Right cardiac atrium (tissue), 5 donors: ENCODE results near the gene PSMA7. TPM values are rescaled to one million over a fixed set of nuclear protein-coding genes. Genes with fewer than 3 reads are reported as not detected.

Source experiments
- ATAC-seq, 2 donors: fragments of 200-7000 bp; cut with Tn5 transposase; one replicate each; pipeline versions ENCODE4 v1.8.0 to v1.9.1; 2020; ENCODE audit warnings: moderate library complexity in 2 of 2, mild to moderate bottlenecking in 1 of 2
- DNase-seq, 3 donors: peaks; one replicate each; pipeline ENCODE4 v3.0.0-alpha.2; 2020
- H3K27ac ChIP-seq: one replicate; pipeline ENCODE4 v1.5.1; 2013; ENCODE audit warnings: mild to moderate bottlenecking, low read length, control low read depth, moderate library complexity
- H3K27me3 ChIP-seq: one replicate; pipeline ENCODE4 v1.6.1; 2013; ENCODE audit not compliant: control insufficient read depth, insufficient read depth
- H3K4me1 ChIP-seq: one replicate; pipeline ENCODE4 v1.6.1; 2013; ENCODE audit warnings: low read length; ENCODE audit not compliant: control insufficient read depth, insufficient read depth
- H3K4me3 ChIP-seq: one replicate; pipeline ENCODE4 v1.5.1; 2013; ENCODE audit warnings: low read length, control low read depth
- H3K9me3 ChIP-seq: one replicate; pipeline ENCODE4 v1.6.1; 2013; ENCODE audit warnings: low read length; ENCODE audit not compliant: control insufficient read depth
- WGBS: extraction: QIAGEN DNeasy Blood & Tissue Kit; methylation state at CpG from one replicate; pipeline ENCODE4 v1.1.7; 2013; 5-methylcytosine and 5-hydroxymethylcytosine counted together
- intact Hi-C, 4 donors: fragments of 100-400 bp; cut with DNase I; formaldehyde crosslinking; loops; one replicate each; pipeline versions ENCODE4 v1.11.0 to v1.14.0; 2022 to 2023
- polyA plus RNA-seq: library from polyadenylated mRNA; stranded (reverse); fragments of 200-250 nt; gene quantifications from one replicate; pipeline ENCODE4 v1.2.3, GENCODE V29; 2013
- total RNA-seq, 4 donors: library from RNA; stranded (reverse); fragmentation: NEBNext Ultra II Directional; extraction: Animal tissue kit (Norgen Biotek cat#: 25700); gene quantifications; one replicate each; pipeline ENCODE4 v1.2.1, GENCODE V29; 2021
- donor health status: healthy with polysubstance abuse.
- donor health status: DM: no; HTN: yes; CAD: no.
- donor health status: DM: no; HTN: no; CAD: no.
- donor health status: DM: no; HTN: yes; CAD: no; lungs with severe emphysema.
- donor health status: DM: yes; HTN: yes; CAD: no.

PSMA7 gene
- total and polyA plus RNA-seq, 5 donors: 178 to 244 (median 214) TPM

DNA sequence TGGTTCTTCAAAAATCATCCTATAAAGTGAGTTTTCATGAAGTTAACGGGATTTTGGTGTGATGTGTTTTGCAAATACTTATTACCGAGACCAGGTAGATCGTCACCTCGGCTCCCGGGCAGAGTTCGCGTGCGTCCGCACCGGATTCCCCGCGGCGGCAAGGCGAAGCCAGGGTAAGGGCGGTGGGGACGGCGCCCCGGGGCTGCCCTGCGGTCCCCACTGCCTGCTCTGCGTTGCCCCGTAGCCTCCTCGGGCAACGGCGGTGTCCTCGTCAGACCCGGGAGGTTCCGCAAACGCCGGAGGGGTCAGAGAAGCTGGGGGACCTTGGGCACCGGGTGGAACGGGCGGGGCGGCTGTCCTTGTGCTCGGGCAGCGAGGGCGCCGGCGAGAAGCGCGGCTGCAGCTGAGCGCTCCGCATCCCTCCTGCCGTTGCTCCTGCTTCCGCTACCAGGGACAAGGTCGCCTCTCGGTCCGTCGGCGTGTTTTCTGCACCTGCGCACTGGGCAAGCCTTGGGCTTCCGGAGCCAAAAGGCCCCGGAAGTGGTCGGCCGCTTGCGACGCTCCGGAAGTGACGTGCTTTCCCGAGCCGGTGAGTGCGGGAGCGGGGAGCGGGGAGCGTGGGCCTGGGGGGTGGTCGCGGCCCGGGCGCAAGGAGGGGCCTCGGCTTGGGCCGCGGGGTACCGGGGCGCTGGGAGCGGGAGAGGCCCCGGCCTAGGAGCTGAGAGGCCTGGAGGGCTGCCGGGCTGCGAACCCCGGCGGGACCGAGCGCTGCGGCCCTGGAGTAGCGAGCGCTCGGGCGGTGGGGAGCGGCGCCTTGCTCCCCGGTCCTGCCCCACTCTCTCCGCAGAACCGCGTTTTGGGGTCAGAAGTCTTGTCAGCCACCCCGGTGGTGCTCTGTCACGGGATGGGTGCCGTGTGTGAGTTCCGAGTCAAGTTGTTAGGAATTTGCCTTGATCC lies 39.6 kb upstream of the PSMA7 start, which contains the start of gene MTG2:
MTG2 (plus strand) TSS at position 560 of the 957 bp plus-strand sequence. CDS start 10,393 bp downstream, outside the sequence.
- intact Hi-C loops: loop anchor here in 3 of 4 donors (10.0 kb wide), 3 partner anchors 102 to 202 kb away; partner anchors contain the start of gene RPS21 (in 1 of the 3)
- Histone ChIP-seq H3K4me3 (peak within 1 kb of the TSS; percentile 96), H3K27me3 (no peaks in the 10 kb centered on the region), H3K9me3 (no peaks in the 10 kb centered on the region), H3K27ac (peak within 1 kb of the TSS; percentile 90), H3K4me1 (peaks cover 8% of the 10 kb centered on the region)
- ATAC-seq (peak; percentile 98), DNase-seq (peak; percentile 96 to 98 (median 97))
- under 1% methylated on average over 96 of the region's 96 CpGs for WGBS

DNA sequence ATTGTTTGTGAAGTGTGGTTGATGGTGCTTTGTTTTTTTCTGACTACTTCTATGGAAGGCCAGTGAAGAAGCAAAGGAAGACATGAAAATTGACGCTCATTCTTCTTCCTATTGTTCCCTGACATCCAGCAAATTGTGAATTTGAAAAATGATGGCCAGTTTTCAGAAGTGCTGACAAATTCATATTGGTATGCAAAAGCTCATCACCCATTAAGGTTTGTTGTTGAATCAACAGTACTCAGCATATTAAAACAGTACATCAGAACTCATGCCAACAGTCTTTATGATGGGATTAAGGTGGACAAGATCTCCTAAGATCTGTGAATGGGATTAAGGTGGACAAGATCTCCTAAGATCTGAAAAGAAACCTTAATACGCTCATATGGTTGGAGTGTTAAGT lies 38.6 kb upstream of the PSMA7 start:
- H3K4me1 ChIP-seq: peaks cover 8% of the 10 kb centered on the region
- H3K4me3 ChIP-seq: peak overlapping the region; percentile 96
- intact Hi-C loops: loop anchor here in 3 of 4 donors (10.0 kb wide), 3 partner anchors 103 to 203 kb away; partner anchors contain the start of gene RPS21 (in 1 of the 3)
- no peaks in the 10 kb centered on the region for H3K9me3 ChIP-seq
- DNase-seq (no peak), ATAC-seq (no peak)
- 88% methylated on average over 2 of the region's 2 CpGs for WGBS
- no peaks in the 10 kb centered on the region for H3K27me3 ChIP-seq
- no peak overlapping the region for H3K27ac ChIP-seq

DNA sequence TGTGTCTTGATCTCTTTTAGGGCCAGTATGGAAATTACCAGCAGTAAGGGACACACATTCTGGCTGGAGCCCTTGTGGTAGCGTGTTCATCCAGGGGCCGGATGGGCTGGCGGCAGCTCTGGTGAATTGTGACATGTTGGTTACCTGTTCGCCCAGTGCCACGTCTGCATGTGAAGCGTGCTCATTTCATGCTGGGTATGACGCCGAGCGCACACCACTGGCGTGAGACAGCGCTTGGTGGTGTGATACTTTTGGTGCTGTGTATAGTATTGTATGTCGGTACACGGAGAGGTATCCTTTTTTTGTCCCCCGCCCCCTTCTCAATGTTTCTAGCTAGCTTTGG lies 35.9 kb upstream of the PSMA7 start:
- H3K4me1 ChIP-seq: peaks cover 5% of the 10 kb centered on the region
- ATAC-seq (no peak), DNase-seq (no peak)
- H3K27me3 ChIP-seq: no peaks in the 10 kb centered on the region
- H3K9me3 ChIP-seq: no peaks in the 10 kb centered on the region
- intact Hi-C loops: no loop called here
- H3K27ac ChIP-seq: no peak overlapping the region
- H3K4me3 ChIP-seq: no peak overlapping the region
- WGBS: 97% methylated on average over 14 of the region's 14 CpGs

DNA sequence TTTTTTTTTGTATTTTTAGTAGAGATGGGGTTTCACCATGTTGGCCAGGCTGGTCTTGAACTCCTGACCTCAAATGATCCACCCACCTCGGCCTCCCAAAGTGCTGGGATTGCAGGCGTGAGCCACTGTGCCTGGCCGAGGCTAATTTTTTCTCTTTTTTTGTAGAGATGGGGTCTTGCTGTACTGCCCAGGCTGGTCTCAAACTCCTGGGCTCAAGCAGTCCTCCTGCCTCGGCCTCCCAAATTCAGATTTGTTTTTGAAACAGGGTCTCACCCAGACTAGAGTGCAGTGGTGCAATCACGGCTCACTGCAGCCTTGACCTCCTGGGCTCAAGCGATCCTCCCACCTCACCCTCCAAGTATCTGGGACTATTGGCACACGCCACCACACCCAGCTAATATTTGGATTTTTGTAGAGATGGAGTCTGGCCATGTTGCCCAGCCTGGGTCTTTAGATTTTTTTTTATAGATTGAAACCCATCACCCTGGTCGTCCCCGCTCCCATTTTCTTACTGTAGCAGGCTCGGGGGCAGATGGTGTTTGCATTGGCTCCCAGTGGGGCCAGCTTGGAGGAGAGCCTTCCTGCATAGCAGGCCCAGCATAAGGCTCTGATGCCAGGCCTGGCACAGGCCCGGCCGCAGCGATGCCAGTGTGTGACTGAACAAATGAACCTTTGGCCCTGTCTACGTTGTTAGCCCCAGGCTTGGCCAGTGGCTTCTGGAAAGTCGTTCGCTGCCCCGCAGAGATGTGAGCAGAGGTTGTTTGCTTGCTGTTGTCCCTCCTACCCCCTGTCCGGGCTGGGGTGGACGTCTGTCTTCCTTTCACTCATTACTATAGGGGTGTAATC lies 35.3 kb upstream of the PSMA7 start:
- H3K9me3 ChIP-seq: no peaks in the 10 kb centered on the region
- no peaks in the 10 kb centered on the region for H3K27me3 ChIP-seq
- DNase-seq (no peak), ATAC-seq (no peak)
- H3K4me3 ChIP-seq: no peak overlapping the region
- no peak overlapping the region for H3K27ac ChIP-seq
- intact Hi-C loops: no loop called here
- peaks cover 2% of the 10 kb centered on the region for H3K4me1 ChIP-seq
- WGBS: 94% methylated on average over 19 of the region's 19 CpGs

DNA sequence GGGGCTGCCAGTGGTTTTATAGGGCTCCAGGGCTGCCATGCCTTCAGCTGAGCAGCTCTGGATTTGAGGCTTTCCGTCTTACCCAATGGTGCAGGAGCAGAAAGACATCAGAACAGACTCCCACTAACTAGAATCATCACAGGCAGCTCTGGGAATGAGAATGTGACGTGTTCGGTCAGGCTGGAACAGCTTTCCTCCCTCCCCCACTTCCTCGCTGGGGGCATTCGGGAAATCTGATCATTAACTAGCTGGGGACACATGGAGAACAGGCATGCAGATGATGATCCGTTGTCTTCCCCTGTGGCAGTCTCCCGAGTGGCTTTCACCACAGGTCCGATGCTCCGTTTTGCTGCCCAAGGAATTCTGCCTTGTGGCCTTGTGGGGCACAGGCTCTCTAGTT lies 34.1 kb upstream of the PSMA7 start:
- Histone ChIP-seq H3K27me3 (no peaks in the 10 kb centered on the region), H3K27ac (no peak overlapping the region), H3K4me3 (no peak overlapping the region), H3K9me3 (no peaks in the 10 kb centered on the region), H3K4me1 (no peaks in the 10 kb centered on the region)
- 87% methylated on average over 9 of the region's 9 CpGs for WGBS
- intact Hi-C loops: no loop called here
- DNase-seq (peak in 1 of 3 donors; percentile 18), ATAC-seq (no peak)

DNA sequence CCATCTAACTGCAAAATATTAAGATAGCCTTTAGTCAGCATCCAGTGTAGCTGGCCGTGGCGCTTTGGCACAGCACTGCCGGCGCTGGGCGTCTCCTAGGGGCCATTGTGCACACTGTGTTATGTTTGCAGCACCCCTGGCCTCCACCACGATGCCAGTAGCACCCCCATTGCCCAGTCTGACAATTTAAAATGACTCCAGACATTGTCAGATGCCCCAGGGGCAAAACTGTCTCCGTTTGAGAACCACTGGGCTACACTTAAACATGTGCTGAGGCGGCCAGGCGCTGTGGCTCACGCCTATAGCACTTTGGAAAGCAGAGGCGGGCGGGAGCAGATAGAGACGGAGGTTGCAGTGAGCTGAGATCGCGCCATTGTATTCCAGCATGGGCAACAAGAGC lies 33.7 kb upstream of the PSMA7 start:
- intact Hi-C loops: no loop called here
- H3K27ac ChIP-seq: no peak overlapping the region
- ATAC-seq (no peak), DNase-seq (peak in 1 of 3 donors; percentile 31)
- H3K27me3 ChIP-seq: no peaks in the 10 kb centered on the region
- 90% methylated on average over 15 of the region's 15 CpGs for WGBS
- no peaks in the 10 kb centered on the region for H3K4me1 ChIP-seq
- H3K9me3 ChIP-seq: no peaks in the 10 kb centered on the region
- H3K4me3 ChIP-seq: no peak overlapping the region

DNA sequence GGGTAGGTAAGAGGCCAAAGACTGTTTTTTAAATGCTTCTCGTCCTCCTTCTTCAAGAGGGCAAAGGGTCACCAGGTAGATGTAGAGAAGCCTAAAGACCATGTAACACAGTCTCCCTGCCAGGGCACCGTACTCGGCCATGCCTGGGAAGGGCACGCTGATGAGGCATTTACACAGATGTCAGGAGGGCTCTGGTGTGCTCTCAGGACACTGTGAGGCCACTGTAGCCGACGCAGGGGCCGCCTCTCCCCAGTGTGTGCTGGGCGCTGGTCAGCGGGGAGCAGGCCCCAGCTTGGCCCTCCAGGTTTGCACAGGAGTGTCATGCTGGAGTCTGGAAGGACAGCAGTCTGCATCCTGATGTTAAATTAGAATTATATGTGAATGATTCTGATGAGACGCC lies 32.5 kb upstream of the PSMA7 start:
- WGBS: 95% methylated on average over 10 of the region's 10 CpGs
- H3K9me3 ChIP-seq: no peaks in the 10 kb centered on the region
- peak in 1 of 3 donors; percentile 33 for DNase-seq
- H3K27me3 ChIP-seq: no peaks in the 10 kb centered on the region
- no peak overlapping the region for H3K27ac ChIP-seq
- no peaks in the 10 kb centered on the region for H3K4me1 ChIP-seq
- intact Hi-C loops: no loop called here
- no peak for ATAC-seq
- no peak overlapping the region for H3K4me3 ChIP-seq

DNA sequence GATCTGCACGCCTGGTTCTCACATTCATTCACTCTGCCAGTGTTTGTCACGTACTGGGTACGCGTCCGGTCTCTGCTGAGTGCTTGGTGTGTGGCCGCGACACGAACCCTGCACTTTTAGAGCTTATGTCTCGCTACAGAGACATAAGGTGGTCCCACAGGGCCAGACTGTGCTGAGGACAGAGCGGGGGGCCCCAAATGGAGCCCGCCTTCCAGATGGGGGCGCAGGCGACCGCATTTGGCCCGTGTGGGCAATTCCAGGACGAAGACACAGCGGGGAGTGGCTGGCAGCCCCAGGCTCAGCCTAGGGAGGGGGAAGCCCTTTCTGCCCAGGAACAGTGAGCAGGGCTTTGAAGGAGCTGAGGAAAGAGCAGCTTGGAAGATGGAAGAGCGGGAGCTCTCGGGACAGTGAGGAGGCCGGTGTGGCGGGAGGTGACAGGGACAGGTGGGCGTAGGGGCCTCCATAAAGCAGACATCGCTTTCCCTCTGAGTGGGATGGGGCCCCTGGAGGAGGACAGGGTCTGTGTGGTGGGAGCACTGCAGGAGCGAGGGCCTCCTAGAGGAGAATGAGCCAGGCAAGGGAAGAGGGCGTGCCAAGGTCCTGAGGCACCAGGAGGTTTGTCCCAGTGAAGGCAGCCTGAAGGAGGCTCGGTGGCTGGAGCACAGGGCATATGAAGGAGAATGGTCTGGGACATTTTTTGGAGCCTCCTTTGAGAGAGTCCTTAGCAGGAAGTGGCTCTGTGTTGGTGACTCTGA lies 31.9 kb upstream of the PSMA7 start:
- no peak for ATAC-seq
- H3K4me3 ChIP-seq: no peak overlapping the region
- intact Hi-C loops: no loop called here
- peak in 1 of 3 donors; percentile 30 for DNase-seq
- H3K4me1 ChIP-seq: no peaks in the 10 kb centered on the region
- no peak overlapping the region for H3K27ac ChIP-seq
- H3K27me3 ChIP-seq: no peaks in the 10 kb centered on the region
- H3K9me3 ChIP-seq: no peaks in the 10 kb centered on the region
- WGBS: 96% methylated on average over 26 of the region's 26 CpGs

DNA sequence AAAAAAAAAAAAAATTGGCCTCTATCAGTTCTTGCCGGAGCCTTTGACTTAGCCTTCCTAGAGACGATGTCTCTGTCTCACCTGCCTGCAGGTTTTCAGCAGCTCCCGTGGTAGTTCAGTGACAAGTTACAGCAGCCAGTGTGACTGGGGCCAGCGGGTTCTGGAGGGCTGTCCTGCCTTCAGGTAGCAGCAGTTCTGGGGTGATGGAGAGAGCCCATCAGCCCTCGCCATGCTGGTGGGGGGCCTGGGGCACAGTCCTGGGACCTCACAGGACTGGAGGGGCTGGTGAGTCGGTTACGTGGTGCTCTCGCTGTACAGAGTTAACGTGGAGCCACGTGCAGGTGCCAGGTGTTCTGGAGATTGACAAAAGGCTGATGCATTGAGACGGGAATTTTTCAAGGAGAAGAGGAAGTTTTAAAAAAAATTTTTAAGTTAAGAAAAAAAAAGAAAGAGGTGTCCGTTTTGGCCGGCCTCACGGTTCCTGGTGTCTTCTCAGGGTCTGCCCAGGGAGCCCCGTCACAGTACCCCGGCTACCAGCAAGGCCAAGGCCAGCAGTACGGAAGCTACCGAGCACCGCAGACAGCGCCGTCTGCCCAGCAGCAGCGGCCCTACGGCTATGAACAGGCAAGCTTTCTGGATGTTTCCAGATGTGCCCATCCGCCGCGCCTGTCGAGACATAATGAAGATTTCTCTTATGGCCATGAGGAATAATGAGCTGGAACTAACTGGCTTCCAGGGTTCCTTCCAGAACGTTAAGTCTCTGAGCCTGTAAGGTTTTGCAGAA lies 31.0 kb upstream of the PSMA7 start:
- intact Hi-C loops: no loop called here
- H3K27me3 ChIP-seq: no peaks in the 10 kb centered on the region
- H3K4me1 ChIP-seq: no peaks in the 10 kb centered on the region
- H3K9me3 ChIP-seq: no peaks in the 10 kb centered on the region
- no peak overlapping the region for H3K4me3 ChIP-seq
- no peak for ATAC-seq
- DNase-seq: peak in 2 of 3 donors; percentile 39 to 41
- 96% methylated on average over 28 of the region's 28 CpGs for WGBS
- no peak overlapping the region for H3K27ac ChIP-seq

DNA sequence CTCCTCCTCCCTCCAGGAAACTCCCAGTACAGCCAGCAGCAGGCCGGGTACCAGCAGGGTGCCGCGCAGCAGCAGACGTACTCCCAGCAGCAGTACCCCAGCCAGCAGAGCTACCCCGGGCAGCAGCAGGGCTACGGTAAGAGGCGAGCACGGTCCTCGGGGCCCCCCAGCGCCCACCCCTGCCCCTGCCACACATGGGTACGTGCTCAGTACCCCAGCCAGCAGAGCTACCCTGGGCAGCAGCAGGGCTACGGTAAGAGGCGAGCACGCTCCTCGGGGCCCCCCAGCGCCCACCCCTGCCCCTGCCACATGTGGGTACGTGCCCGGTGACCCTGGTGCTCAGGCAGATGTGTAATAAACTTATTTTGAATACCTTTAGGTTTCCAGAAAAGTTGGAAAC lies 29.5 kb upstream of the PSMA7 start:
- no peaks in the 10 kb centered on the region for H3K9me3 ChIP-seq
- H3K27ac ChIP-seq: no peak overlapping the region
- intact Hi-C loops: no loop called here
- no peaks in the 10 kb centered on the region for H3K4me1 ChIP-seq
- no peak overlapping the region for H3K4me3 ChIP-seq
- WGBS: 94% methylated on average over 18 of the region's 18 CpGs
- DNase-seq: peak in 1 of 3 donors; percentile 18
- H3K27me3 ChIP-seq: no peaks in the 10 kb centered on the region
- no peak for ATAC-seq
